NCI-H446 (cell line): Measurements from ENCODE around the gene TACC2.

Experiments used
- DNase-seq, 2 experiments: peaks; one replicate each; lab custom pipeline; 2025; lab: John Stamatoyannopoulos, UW

Gene TACC2

GRCh38 chr10:122279725-122280141, 290.8 kb downstream of the TACC2 start:
- DNase-seq: peak in 1 of 2 experiments; percentile 42

DNA sequence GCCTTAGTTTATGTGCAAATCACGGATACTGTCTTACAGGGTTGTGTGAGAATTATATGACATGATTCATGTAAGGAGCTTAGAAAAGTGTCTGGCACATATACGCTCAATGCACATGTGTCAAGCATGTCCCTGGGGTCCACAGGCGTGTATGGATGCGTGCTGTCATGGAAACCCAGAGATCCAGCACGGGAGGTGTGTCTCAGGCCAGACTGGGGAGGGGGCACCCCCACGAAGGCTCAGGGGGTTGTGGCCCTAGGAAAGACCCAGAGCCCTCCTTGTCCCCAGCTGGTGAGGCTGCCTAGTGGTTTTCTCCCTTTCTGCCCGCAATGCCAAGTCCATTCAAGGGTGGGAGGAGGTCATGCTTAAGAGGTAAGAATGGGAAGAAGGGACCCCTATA, 291.2 kb downstream of the TACC2 start:
- DNase-seq: no peak

DNA sequence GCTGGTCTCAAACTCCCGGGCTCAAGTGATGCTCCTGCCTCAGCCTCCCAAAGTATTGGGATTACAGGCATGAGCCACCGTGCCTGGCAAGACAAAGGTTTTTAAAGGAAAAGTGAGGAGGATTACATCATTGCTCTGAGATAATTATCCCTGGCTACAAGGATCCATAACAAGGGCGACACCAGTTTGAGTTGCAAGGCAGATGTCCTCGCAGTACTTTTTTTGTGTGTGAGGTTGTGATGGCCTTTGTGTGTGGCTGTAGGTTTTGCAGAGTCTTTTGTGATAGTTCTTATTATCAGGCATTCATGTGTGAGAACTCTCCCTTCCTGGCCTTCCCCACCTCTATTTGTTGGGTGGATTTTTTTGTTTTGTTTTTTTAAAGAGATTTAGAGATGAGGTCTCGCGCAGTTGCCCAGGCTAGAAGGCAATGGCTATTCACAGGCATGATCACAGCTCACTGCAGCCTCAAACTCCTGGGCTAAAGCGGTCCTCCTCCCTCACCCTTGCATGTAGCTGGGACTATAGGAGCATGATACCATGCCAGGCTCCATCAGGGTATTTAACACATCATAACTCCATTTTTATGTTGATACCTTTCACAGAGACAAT, 292.2 kb downstream of the TACC2 start:
- no peak for DNase-seq

- DNase-seq: no peak
Measured at GRCh38 chr10:122281751-122282150, 292.8 kb downstream of the TACC2 start.

- DNase-seq: no peak
Measured at GRCh38 chr10:122282253-122282671, 293.3 kb downstream of the TACC2 start.

- no peak for DNase-seq
Measured at GRCh38 chr10:122282909-122283308, 293.9 kb downstream of the TACC2 start.

DNA sequence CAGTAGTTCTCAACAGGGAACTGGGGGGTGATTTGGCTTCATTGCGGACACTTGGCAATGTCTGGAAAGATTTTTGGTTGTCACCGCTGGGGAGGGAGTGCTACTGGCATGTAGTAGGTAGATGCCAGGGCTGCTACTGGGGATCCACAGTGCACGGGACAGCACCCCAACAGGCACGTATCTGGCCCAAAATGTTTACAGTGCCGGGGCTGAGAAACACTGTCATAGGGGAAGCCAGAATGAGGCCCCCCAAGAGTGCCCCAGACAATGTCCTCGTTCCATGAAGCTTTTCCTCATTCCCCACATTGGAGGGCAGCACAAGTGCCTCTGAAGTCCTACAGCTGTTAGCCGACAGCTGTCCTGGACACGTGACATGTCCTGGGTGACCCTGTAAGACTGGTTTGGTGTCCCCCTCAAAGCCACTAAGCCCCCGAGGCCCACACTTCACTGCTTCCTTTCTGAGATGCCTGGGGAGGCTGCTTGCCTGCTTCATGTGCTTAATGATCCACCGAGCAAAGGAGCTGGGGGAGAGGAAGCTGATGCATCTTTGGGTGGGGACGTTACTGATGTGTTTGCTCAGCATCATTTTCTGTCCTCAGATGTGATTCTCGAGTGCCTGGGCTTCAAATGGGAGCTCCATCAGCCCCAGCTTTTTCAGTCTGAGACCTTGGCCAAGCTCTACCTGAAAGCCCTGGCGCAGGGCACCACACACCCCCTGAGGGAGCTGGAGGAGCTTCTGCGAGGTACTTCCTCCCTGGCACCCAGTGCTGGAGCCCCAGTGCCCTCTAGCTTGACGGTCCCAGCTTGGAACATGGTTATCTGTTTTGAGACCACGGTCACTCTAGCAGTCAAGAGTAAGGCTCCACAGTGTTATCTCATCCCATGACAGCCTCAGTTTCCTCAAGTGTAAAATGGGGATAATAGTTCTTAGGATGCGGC, 296.8 kb downstream of the TACC2 start:
- no peak for DNase-seq

DNA sequence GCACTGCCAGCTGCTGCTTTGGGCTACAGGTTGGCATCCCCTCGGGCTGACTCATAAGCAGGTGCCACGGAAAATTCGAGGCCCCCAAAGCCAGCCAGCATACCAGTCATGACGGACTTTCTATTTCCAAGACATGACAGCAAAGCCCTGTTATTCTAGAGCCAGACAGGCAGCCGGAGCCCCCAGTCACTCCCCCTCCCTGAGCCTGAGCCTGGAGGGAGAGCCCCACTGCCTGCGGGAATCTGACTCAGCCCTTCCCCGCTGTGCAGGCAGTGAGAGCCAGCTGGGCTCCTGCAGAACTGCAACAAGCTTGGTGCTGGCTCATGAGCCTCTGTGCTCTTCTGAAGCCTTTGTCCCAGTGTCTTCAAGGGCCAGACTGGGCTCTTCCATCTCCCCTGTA, 297.9 kb downstream of the TACC2 start:
- DNase-seq: peak; percentile 47 to 76

GRCh38 chr10:122287570-122287969, 298.6 kb downstream of the TACC2 start:
- no peak for DNase-seq

DNA sequence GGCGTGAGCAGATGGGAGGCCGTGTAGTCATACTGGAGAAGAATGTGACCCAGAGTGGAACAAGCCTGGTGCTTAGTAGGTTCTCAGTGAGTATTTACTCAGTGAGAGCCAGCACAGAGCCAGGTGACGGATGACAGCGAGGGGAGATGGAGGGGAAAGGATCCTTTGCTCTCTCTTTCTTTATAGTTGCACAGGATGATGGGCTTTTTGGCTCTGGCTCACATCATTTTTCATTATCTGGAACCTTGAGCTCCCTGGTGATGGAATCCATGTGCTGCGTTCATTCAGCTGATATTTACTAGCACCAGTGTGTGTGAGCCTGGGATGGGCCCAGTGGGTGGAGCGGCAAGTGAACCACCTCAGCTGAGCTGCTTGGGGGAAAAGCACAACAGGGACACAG, 299.3 kb downstream of the TACC2 start:
- no peak for DNase-seq

DNA sequence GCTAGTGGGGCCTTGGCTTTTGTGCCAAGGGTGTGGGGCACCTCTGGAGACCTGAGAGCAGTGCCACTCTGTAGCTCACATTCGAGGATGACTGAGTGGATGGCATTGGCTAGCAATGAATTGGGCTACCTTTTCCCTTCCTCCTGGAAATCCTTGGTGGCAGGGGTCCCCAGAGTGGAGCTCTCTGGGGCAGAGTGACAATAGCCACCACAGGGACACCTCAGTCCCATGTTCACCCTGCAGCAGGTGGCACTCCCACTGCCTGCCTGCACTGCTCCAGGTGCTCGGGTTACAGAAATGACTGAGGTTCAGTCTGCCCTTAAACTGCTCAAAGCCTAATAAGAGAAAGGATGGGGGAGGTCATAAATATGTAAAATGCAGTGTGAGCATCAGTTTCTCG, 300.0 kb downstream of the TACC2 start:
- DNase-seq: no peak

GRCh38 chr10:122290334-122290733, 301.4 kb downstream of the TACC2 start:
- no peak for DNase-seq

DNA sequence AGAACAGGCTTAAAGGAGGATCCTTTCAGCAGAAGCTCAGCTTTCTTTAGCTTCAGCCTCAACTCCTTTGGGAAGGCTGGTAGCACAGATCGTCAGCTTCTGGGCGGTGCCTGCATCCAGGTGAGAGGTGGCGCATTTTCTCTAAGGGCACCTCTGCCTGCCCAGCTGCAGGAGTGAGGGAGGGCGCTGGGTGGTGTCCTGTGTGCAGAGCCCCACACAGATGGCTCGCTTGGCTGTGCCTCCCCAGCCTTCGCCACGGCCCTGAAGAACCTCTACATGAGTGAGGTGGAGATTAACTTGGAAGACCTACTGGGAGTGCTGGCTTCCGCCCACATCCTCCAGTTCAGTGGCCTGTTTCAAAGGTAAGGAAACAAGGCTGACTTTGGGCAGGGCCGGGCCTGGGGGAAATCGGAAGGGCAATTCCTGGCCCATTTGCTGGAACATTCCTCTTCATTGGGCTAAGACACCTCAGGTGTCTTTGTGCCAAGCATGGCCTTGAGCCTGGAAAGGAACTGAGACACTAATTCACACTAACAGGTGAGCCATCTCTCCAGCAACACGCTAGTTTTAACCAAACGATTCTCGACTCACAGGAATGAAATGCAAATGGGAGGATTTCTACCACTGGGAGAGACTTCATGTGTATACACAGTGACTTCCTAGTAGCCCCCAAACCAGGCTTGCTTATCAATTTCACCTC, 302.0 kb downstream of the TACC2 start:
- DNase-seq: no peak

DNA sequence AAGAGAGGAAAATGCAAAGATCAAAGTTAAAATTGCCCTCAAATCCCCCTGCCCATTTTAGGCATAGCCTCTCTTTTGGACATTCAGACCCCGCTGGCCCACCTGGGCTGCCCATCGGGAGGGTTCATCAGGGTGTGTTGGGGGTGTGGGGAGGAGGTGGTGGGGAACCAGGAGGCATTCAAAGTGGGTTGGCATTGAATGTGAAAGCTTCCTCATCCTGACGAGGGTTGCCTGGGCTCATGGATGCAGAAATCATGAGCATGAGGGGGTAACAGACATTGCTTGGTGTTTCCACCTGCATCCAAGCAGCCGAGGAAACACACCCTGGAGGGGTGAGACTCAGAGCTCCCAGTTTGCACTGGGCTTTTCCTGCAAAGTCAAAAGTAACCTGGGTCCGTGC, 302.8 kb downstream of the TACC2 start:
- no peak for DNase-seq

DNA sequence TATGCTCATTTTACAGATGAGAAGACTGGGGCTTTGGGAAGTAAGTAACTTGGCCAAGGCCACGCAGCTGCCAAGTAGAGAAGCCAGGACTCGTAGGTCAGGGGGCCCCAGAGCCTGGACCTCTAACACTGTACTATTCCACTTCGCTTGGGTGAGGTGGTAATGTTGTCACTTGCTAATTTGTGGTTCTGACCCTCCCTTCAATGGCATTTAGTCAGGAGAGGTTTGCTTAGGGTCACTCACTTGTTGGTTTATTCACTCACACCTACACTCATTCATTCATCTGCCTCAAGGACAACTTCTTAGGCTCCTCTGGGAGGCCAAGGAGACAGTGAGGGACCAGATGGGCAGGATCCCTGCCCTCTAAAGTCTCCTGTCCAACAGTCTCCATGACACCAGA, 303.4 kb downstream of the TACC2 start:
- no peak for DNase-seq

GRCh38 chr10:122293156-122293960, 304.4 kb downstream of the TACC2 start:
- no peak for DNase-seq

- no peak for DNase-seq
Measured at GRCh38 chr10:122293961-122294380, 305.0 kb downstream of the TACC2 start.

GRCh38 chr10:122294511-122295450, 305.8 kb downstream of the TACC2 start:
- no peak for DNase-seq

- no peak for DNase-seq
Measured at GRCh38 chr10:122295451-122295809, 306.5 kb downstream of the TACC2 start.

DNA sequence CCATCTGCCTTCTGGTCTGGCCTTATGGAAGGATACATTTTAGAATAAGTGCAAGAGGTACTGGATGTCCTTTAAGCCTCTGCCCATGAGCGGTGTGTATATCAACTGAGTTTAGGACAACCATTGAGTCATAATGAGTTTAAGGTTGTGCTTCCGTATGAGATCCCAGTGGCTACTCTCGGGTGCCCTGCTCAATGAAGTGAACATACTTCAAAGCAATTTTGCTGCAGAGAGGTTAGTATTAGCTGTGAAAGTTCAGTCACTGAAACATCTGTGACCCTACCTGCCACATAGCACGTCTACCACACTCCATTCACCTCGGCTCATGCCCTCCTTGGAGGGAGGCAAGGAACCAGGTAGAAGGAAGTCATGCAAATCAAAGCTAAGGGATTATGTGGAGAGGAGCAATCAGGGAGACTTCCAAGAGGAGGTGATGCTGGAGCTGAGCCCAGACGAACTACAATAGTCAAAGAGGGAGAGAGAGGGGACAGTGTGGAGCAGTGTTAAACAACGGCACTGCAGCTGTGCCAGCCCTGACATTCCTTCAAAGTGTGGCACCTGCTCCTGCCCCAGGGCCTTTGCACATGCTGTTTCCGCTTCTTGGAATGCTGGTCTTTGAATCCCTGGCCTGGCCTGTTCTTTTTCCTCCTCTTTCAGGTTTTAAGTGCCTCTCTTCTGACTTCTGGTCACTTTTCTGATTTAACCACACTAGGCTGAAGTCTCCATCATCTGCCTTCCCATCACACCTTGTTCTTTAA, 307.6 kb downstream of the TACC2 start:
- DNase-seq: no peak
